LoVo (cell line): ENCODE data around the gene TMEM41A.
A peak's percentile ranks its signal among the peaks of the same experiment; 100 is the strongest.

Experiments
- DNase-seq: peaks from one replicate; pipeline ENCODE4 v3.0.0-alpha.2; 2016; ENCODE audit warnings: low spot score

Gene TMEM41A

GRCh38 chr3:185498503-185499396 is at the start of gene TMEM41A:
Gene TMEM41A, minus strand, starts transcription at chr3:185499035. Its CDS starts 74 bp downstream, at chr3:185498961.
- peak; percentile 93 for DNase-seq

DNA sequence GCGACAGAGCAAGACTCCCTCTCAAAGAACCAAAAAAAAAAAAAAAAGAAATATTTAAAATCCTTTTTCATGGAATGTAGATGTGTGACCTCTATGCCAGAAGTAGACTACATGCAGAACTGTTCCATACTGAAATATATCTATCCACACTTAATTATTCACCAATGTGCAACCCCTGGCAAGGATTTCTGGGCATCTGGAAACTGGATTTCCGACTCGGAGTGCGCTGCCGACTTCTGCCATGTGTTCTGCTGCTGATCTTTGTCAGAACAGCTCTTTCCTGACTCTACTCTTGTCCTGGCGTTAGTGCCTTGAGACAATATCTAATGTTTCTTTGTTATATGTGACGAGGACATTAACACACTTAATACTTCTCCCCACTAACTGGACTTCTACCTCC is 41.9 kb upstream of the TMEM41A start:
- no peak for DNase-seq

DNA sequence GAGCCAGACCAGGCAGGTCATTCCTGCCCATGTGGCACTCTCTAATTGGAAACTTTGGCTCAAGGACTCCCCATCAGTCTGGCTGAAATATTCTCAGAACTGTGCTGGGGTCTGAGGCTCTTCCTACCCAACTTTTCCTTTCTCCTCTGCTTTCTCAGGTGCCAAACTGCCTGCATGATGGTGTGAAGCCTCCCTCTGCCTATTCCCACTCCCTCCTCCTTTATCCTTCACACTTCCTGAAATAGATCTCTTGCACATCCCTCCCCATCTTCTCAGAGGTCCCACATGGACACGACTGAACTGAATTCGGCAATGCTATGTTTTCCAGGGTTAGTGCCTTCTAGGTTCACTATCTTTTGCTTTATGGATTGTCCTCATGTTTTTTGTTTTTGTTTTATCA is 41.1 kb upstream of the TMEM41A start:
- DNase-seq: no peak

- DNase-seq: peak; percentile 95
These were observed 38.6 kb upstream of the TMEM41A start for GRCh38 chr3:185537369-185537970.

DNA sequence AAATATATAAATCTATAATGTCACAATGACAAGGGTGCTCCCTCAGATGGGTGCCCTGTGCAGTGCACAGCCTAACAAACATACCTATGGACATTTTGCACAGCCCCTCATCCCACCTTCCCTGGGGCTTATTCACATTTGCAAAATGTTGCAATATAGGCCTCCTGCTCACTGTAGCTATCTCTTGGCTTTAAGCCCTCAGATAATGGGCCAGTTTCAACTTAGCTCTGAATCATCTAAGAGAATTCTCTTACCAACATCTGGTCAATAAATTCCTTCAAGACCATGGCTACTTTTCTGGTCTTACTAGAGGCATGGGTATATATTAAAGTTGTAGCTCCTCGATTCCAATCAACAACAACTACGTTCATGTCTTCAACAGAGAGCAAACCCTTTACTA is 35.7 kb upstream of the TMEM41A start:
- DNase-seq: no peak

GRCh38 chr3:185532901-185533300 is 34.1 kb upstream of the TMEM41A start:
- no peak for DNase-seq

- DNase-seq: no peak
These were observed 32.0 kb upstream of the TMEM41A start for GRCh38 chr3:185530856-185531255.

DNA sequence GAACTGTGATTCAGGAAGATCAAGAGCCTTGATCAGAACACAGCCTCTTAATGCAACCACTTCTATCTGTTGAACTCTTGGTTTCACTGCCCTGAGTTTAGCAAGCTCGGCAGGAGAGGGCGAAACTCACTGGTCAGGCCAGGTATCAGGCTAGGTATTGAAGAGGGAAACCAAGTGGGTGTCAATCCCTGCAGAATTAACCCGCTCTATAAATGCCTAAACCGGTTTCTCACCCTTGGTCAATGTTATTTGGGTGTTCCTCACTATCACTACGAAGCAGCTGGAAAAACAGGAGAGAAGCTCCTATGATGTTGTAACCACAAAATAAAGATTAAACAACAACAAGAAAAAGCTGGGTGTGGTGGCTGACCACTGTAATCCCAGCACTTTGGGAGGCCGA is 29.7 kb upstream of the TMEM41A start:
- peak; percentile 39 for DNase-seq

DNA sequence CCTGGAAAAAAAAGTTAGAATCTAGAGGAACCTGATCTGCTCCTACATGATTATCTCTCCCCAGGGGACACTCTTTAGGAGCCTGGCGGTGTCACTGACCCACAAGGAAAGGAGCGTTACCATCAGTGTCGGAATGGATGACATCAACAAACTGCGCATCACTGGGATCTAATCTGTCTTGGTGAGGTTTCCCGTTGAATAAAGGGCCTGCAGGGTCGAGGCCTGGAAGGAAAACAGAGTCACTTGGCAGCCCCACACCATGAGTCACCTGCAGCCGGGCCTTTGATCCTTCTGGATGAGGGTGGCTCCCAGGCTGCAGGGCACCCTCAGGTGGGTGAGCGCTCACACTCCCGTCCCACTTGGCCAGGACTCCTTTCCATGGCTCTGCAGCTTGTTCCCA is 28.5 kb upstream of the TMEM41A start:
- DNase-seq: peak; percentile 79

- no peak for DNase-seq
These were observed 27.6 kb upstream of the TMEM41A start for GRCh38 chr3:185526349-185526951.

- DNase-seq: no peak
These were observed 22.7 kb upstream of the TMEM41A start for GRCh38 chr3:185521349-185522138.

DNA sequence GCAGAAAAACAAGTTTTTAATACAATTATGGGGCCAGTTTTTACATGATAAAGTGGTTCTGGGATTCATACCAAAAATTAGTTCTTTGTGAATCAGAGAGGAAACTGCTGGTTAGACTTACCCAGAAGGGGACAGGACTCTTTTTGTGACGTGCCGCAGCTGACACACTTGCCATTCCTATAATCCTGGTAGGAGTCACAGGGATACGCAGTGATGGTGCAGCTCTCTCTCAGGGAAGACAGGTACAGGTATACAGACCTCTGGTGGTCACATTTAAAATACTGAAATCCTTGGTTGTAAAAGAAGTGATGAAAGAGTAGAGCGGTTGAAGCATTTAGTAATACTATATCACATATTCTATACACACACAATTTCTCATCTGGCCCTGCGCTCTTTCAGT is 20.2 kb upstream of the TMEM41A start:
- no peak for DNase-seq

- DNase-seq: no peak
These were observed 18.7 kb upstream of the TMEM41A start for GRCh38 chr3:185517387-185518130.

- DNase-seq: no peak
These were observed 12.9 kb upstream of the TMEM41A start for GRCh38 chr3:185511711-185512110.

DNA sequence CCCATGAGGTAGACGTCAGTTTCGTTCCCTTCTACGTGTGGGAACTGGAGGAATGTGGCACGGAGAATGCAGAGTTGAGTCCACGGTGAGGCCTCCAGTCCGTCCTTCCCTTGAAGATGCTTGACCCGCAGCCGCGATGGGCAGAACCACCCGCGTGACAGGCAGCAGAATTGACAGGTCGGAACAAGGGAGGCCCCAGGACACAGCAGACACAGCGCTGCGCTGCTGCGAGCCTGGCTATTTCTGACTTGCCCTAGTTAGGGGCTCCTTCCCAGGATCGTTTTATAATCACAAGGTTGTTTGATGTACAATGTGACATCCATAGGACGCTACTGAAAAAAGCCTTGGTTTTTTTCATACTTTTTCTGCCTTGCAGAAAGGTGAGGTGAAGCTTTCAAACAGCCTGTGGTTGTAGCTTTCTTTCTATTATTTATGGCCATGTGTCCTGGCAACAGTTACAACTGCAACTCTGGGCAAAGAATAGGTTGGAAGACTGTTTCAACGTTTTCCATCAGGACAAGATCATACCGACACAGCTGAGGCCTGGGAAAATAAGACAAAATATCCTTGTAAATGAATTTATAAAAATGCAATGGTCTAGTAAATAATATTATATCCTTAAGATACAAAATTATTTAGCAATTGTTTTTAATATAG is 9.6 kb upstream of the TMEM41A start:
- DNase-seq: no peak

DNA sequence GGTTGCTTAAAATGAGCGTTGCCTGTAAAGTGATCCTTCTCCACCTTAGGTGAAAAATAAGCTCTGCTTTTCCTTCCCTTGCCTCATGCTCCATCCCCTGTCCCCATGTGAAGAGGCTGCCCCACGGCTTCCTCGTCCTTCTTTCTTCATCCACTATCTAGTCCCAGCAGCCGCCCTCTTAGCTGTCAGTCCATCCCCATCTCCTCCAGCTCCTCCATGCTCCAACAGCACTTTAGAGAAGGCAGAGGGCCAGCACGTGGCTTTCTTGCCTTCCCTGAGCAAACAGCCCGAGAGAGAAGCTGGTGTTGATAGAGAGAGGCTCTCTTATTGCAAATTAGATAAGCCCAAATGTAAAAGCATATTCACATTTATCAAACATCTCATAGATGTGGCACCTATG is 9.0 kb upstream of the TMEM41A start:
- no peak for DNase-seq

GRCh38 chr3:185504636-185505035 is 5.8 kb upstream of the TMEM41A start:
- DNase-seq: no peak

- DNase-seq: no peak
These were observed 4.7 kb upstream of the TMEM41A start for GRCh38 chr3:185503521-185503920.

GRCh38 chr3:185502987-185503386 is 4.2 kb upstream of the TMEM41A start:
- peak; percentile 43 for DNase-seq

GRCh38 chr3:185490241-185490640 is 8.6 kb downstream of the TMEM41A start:
- DNase-seq: no peak

DNA sequence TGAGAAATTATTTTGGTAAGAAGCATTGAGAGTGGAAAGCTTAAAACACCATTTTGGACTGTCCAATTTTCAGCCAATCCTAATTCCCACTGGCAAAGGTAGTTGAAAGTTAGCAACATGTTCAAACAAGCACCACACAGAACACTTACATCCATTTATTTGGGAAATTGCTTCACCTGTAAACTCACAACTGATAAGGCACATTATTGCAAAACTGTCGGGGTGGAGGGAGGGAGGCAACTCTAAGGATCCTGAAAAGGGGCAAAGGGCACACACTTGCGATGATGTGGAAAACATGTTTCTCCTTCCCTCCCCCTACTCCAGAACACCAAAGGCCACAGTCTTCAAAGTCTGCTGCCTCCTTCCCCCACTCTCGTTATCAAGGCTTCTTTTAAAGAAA is 9.4 kb downstream of the TMEM41A start:
- no peak for DNase-seq
